GM12864 (cell line): Measurements from ENCODE around the gene CEP250.

Experiments
- DNase-seq: peaks from one replicate; pipeline ENCODE4 v3.0.0-alpha.2; 2011; ENCODE audit warnings: low read depth
- H3K4me3 ChIP-seq: 2 replicates; pipeline ENCODE4 v1.5.1; 2011; ENCODE audit warnings: mild to moderate bottlenecking, low read depth, low read length, control low read depth
- CTCF ChIP-seq: IDR thresholded peaks from 2 replicates; pipeline ENCODE4 v1.5.1; 2011; ENCODE audit warnings: low read depth, mild to moderate bottlenecking, moderate library complexity, low read length, control low read depth, inconsistent platforms; ENCODE audit errors: missing control alignments

The CEP250 gene

GRCh38 chr20:35476288-35476687, 20.9 kb downstream of the CEP250 start:
- no peak for TF ChIP-seq CTCF
- H3K4me3 ChIP-seq = no peak overlapping the region
- DNase-seq = no peak

GRCh38 chr20:35478804-35479472, 23.5 kb downstream of the CEP250 start:
- no peak overlapping the region for H3K4me3 ChIP-seq
- DNase-seq = no peak
- peak; percentile 49 for TF ChIP-seq CTCF

- no peak for DNase-seq
- TF ChIP-seq CTCF = no peak
- no peak overlapping the region for H3K4me3 ChIP-seq
Observed at GRCh38 chr20:35479798-35480197, 24.4 kb downstream of the CEP250 start.

- no peak overlapping the region for H3K4me3 ChIP-seq
- no peak for TF ChIP-seq CTCF
Observed at GRCh38 chr20:35487479-35487878, 32.1 kb downstream of the CEP250 start.

GRCh38 chr20:35489717-35490116, 34.3 kb downstream of the CEP250 start:
- peak overlapping the region; percentile 81 for H3K4me3 ChIP-seq
- no peak for TF ChIP-seq CTCF
- no peak for DNase-seq

More at GRCh38 chr20:35487479-35487878, 32.1 kb downstream of the CEP250 start:
- no peak for DNase-seq

GRCh38 chr20:35490736-35491181, 35.4 kb downstream of the CEP250 start:
- no peak for TF ChIP-seq CTCF
- DNase-seq = peak; percentile 58
- H3K4me3 ChIP-seq = peak overlapping the region; percentile 81

GRCh38 chr20:35491823-35492222, 36.4 kb downstream of the CEP250 start:
- DNase-seq = no peak
- H3K4me3 ChIP-seq = peak overlapping the region; percentile 81
- TF ChIP-seq CTCF = no peak
